Activated T-helper 1 cell treated with Interleukin-2 at 50 U/mL for 16 hours (primary cell): ENCODE measurements around the gene FBLN1.

Source experiments
- DNase-seq: peaks from one replicate; pipeline ENCODE4 v3.0.0-alpha.2; 2020; ENCODE audit warnings: low read depth

FBLN1 gene

GRCh38 chr22:45640941-45641621 lies 138.4 kb downstream of the FBLN1 start:
- DNase-seq: no peak

GRCh38 chr22:45642986-45643385 lies 140.3 kb downstream of the FBLN1 start:
- no peak for DNase-seq

GRCh38 chr22:45644714-45645113 lies 142.0 kb downstream of the FBLN1 start:
- DNase-seq: no peak

- DNase-seq: no peak
These were observed 142.5 kb downstream of the FBLN1 start for GRCh38 chr22:45645150-45645525.

GRCh38 chr22:45645526-45646414 lies 143.1 kb downstream of the FBLN1 start:
- peak; percentile 60 for DNase-seq

- DNase-seq: no peak
These were observed 145.0 kb downstream of the FBLN1 start for GRCh38 chr22:45647532-45648225.

GRCh38 chr22:45648301-45649117 lies 145.8 kb downstream of the FBLN1 start:
- no peak for DNase-seq

- no peak for DNase-seq
These were observed 147.1 kb downstream of the FBLN1 start for GRCh38 chr22:45649809-45650208.

- DNase-seq: no peak
These were observed 148.0 kb downstream of the FBLN1 start for GRCh38 chr22:45650721-45651120.
